Measurements from ENCODE around the gene CDR2. TPM values are rescaled to one million over a fixed set of nuclear protein-coding genes. Genes with fewer than 3 reads are reported as not detected.
"Not testable (repeated sequence)": the region's sequence is repeated elsewhere in the genome, so short reads cannot be mapped to it uniquely, and the experiment has no call there.

The CDR2 gene
- polyA plus RNA-seq (ENCODE audit: low read depth in 6 of 6): 1 to 10 TPM; 3.8 to 6.6 (median 5.0) TPM

DNA sequence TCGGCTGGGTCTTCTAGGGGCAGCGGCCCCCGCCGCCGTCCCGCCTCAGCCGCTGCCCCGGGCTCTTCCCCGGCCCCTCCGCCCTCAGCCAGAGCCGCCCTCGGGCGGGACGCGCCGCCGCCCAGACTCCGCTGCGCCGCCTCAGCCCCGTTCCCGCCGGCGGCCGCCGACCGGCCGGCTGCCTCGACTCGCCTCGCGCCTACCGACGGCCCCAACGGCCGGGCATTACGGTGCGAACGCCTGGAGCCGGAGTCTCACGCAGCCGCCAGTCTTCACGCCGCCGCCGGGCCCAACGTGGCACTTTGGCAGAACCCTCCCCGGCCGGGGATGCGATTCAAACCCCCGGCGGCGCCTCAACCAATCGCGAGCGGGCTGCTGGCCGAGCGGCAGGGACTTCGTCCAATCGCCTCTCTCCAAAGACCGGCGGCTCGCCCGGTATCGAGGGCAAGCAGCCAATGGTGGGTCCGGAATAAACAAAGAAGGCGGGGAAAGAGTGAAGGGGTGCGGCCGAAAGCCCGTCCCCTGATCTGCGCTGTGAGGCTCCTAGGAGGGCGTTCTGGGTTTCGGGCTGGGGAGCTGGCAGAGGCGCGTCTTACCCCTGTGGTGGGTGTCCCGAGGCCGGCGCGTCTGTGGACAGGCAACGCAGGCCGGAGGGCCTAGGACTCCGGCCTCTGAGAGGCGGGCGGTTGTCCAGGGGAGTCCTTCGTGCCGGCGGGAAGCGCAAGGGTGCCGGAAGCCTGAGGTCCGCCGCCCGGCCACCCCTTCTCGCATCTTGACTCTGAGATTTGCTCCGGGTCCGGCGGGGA, at the start of gene CDR2:
Gene CDR2 (minus strand): TSS at position 309 of the 806 bp plus-strand sequence. CDS start 310 bp downstream, outside the sequence.
- Mint-ChIP-seq H3K36me3 (no peaks in the 10 kb centered on the region), H3K27ac (peak within 1 kb of the TSS in 4 of 6 donors; percentile 69 to 82 (median 77)), H3K4me1 (peaks cover 9 to 18% (median 17%) of the 10 kb centered on the region in 3 donors), H3K4me3 (peak within 1 kb of the TSS; percentile 95 to 98 (median 98)), H3K9me3 (no peaks in the 10 kb centered on the region), H3K27me3 (no peaks in the 10 kb centered on the region)
- ATAC-seq (ENCODE audit: low read depth in 2 of 2): peak; percentile 93 to 94
- peak; percentile 98 for DNase-seq

DNA sequence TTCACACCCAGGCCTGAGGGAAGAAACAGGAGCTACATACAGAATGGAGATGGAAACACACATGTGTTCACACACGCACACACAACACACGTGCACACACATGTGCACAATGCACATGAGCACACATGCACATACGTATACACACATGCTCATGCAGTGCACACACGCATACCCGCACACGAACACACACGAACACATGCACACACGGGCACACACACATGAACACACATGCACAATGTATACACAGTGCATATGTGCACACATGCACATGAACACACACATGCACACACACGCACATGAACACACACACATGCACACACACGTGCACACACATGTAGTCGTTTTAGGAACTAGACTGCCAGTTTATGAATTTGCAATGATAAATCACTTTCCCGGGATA, 49.3 kb upstream of the CDR2 start:
- DNase-seq: no peak
- H3K36me3 Mint-ChIP-seq: peaks cover 10 to 21% of the 10 kb centered on the region in 2 donors
- H3K9me3 Mint-ChIP-seq: peaks cover 0 to 4% (median 0%) of the 10 kb centered on the region in 7 donors
- peaks cover 0 to 5% (median 0%) of the 10 kb centered on the region in 3 donors for H3K4me1 Mint-ChIP-seq
- no peaks in the 10 kb centered on the region for H3K27me3 Mint-ChIP-seq
- H3K27ac Mint-ChIP-seq: peak overlapping the region in 1 of 6 donors; percentile 34
- H3K4me3 Mint-ChIP-seq: no peak overlapping the region
- no peak for ATAC-seq (ENCODE audit: low read depth in 2 of 2)

DNA sequence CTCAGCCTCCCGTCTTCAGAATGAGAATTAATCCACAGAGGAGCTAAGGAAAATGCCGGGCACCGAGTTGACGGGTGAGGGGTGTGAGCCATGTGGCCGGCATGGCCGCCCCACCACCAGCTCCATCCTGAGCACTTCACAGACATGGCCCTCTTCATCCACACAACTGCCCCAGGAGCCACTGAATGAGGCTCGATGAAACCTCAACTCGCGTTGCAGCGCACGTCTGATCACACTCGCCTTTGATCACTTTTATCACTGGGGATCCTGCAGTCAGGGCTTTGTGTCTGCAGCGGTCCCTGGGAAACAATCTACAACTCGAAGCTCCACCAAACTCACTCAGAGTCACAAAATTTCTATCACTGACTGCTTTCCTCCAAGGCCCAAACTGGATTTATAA, 46.7 kb upstream of the CDR2 start:
- DNase-seq (no peak), ATAC-seq (ENCODE audit: low read depth in 2 of 2) (no peak)
- Mint-ChIP-seq H3K36me3 (peaks cover 10 to 21% of the 10 kb centered on the region in 2 donors), H3K4me1 (peaks cover 0 to 5% (median 0%) of the 10 kb centered on the region in 3 donors), H3K27ac (no peak overlapping the region), H3K9me3 (peaks cover 0 to 4% (median 0%) of the 10 kb centered on the region in 7 donors), H3K27me3 (no peaks in the 10 kb centered on the region), H3K4me3 (no peak overlapping the region)

DNA sequence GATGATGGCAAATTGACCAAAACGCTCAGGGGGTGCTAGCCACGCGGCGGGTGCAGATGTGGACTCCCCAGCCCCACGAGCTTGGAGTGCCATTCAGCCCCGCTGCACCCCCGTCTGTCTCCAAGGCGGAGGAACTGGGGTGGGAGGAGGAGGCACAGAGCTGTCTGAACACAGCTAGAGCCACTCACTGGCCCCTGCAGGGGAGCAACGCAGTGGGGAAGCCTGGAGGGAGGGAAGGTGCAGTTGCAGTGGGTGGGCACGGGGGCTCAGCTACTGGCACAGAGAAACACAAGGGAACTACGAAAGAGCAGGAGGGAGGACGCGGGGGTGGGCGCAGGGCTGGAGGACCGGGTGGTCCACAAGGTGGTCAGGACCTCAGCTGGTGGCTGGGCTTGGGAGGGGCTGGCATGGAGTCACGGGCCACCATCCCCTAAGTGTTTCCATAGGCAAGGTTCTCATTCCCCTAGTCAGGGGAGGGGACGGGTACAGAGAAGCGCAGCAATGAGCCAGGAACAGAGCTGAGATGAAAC, 46.3 kb upstream of the CDR2 start:
- no peak for ATAC-seq (ENCODE audit: low read depth in 2 of 2)
- Mint-ChIP-seq H3K36me3 (peaks cover 10 to 21% of the 10 kb centered on the region in 2 donors), H3K4me3 (no peak overlapping the region), H3K9me3 (peaks cover 0 to 4% (median 0%) of the 10 kb centered on the region in 7 donors), H3K27me3 (no peaks in the 10 kb centered on the region), H3K4me1 (peaks cover 0 to 5% (median 3%) of the 10 kb centered on the region in 3 donors), H3K27ac (no peak overlapping the region)
- DNase-seq: no peak

DNA sequence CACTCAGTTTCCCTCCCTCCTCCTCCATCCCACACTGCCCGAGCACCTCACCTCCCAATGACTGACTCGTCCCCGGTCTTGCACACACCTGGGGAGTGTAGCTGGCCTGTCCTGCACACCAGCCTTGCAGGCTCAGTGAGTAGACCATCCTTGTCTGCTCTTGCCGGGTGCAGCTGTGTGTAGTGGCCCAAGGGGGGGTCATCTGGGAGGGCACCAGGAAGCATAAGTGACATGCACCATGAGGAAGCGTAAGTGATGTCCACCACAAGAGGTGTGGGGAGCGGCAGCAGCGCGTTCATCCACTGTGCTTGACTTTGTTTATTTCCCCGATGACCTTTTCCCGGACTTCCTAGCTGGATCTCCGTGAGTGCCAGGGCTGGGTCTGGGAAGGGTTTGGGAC, 45.5 kb upstream of the CDR2 start:
- Mint-ChIP-seq H3K27ac (peak overlapping the region in 1 of 6 donors; percentile 28), H3K4me1 (peaks cover 0 to 5% (median 4%) of the 10 kb centered on the region in 3 donors), H3K9me3 (peaks cover 0 to 4% (median 0%) of the 10 kb centered on the region in 7 donors), H3K4me3 (no peak overlapping the region), H3K27me3 (no peaks in the 10 kb centered on the region), H3K36me3 (peaks cover 10 to 19% of the 10 kb centered on the region in 2 donors)
- DNase-seq (no peak), ATAC-seq (ENCODE audit: low read depth in 2 of 2) (no peak)

DNA sequence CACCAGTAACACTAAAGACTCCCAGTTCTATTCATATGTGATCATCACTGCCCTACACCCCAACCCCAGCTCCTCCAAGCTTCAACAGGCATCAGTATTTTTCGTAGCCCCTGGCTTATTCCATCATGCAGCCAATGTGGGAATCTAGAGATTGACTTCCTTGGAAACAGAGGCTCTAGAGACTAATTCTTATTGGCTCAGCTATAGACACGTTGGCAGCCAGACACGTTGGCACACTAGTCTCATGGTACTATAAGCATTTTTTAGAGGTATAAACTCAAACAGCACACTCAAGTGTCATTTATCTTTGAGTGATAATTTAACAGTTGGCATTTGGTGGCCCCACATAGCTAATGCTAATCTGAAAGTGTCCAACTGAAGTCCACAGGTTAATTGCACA, 44.4 kb upstream of the CDR2 start:
- Mint-ChIP-seq H3K27ac (peak overlapping the region in 1 of 6 donors; percentile 60), H3K27me3 (no peaks in the 10 kb centered on the region), H3K9me3 (peaks cover 0 to 4% (median 0%) of the 10 kb centered on the region in 7 donors), H3K4me3 (no peak overlapping the region), H3K36me3 (peaks cover 7 to 9% of the 10 kb centered on the region in 2 donors), H3K4me1 (peaks cover 0 to 4% (median 0%) of the 10 kb centered on the region in 3 donors)
- DNase-seq: no peak
- ATAC-seq (ENCODE audit: low read depth in 2 of 2): no peak

DNA sequence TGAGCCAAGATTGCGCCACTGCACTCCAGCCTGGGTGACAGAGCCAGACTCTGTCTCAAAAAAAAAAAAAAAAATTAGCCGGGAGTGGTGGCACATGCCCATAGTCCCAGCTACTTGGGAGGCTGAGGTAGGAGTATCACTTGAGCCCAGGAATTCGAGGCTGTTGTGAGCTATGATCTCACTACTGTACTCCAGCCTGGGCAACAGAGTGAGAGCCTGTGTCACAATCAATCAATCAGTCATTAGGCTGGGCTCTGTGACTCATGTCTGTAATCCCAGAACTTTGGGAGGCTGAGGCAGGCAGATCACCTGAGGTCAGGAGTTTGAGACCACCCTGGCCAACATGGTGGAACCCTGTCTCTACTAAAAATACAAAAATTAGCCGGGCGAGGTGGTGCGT, 43.4 kb upstream of the CDR2 start:
- H3K4me3 Mint-ChIP-seq; H3K9me3 Mint-ChIP-seq; ATAC-seq (ENCODE audit: low read depth in 2 of 2); DNase-seq; H3K4me1 Mint-ChIP-seq; H3K36me3 Mint-ChIP-seq; H3K27me3 Mint-ChIP-seq: not testable (repeated sequence)
- peak overlapping the region in 1 of 6 donors; percentile 2 for H3K27ac Mint-ChIP-seq

DNA sequence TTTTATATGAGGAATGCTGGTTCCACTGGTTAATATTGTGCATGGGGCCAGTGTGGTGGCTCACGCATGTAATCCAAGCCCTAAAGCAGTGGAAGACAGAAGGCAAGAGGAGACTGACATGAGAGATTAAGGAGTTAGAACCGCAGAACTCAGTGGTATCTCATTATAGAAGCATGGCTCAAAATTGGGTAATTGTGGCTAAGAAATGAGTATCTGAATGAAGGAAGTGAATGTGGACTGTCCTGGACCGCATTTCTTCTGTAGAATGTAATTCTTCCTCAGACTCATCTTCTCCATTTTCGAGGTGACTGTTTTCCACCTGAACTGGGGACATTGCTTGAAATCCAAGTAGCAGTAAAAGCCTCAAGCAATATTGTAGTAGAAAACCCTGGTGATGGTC, 42.6 kb upstream of the CDR2 start:
- DNase-seq: no peak
- Mint-ChIP-seq H3K27ac (peak overlapping the region in 1 of 6 donors; percentile 34), H3K4me1 (peaks cover 0 to 4% (median 0%) of the 10 kb centered on the region in 3 donors), H3K27me3 (no peaks in the 10 kb centered on the region), H3K4me3 (no peak overlapping the region), H3K36me3 (no peaks in the 10 kb centered on the region), H3K9me3 (no peaks in the 10 kb centered on the region)
- ATAC-seq (ENCODE audit: low read depth in 2 of 2): no peak

DNA sequence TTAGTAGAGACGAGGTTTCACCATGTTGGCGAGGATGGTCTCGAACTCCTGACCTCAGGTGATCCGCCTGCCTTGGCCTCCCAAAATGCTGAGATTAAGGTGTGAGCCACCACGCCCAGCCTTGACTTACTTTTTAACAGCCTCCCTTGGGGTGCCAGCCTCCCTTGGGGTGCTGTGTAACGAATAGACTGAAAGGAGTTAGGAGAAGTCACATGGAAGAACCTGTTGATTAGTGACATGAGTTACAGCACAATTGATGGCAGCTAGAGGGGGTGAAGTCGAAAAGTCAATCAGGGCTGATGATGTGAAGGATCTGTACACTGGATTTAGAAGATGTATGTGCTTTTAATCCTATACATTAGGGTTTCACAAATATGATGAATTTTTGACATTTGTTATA, 39.4 kb upstream of the CDR2 start:
- Mint-ChIP-seq H3K36me3 (no peaks in the 10 kb centered on the region), H3K4me3 (no peak overlapping the region), H3K27me3 (no peaks in the 10 kb centered on the region), H3K9me3 (no peaks in the 10 kb centered on the region), H3K27ac (no peak overlapping the region), H3K4me1 (peaks cover 0 to 4% (median 0%) of the 10 kb centered on the region in 3 donors)
- ATAC-seq (ENCODE audit: low read depth in 2 of 2): no peak
- DNase-seq: no peak

DNA sequence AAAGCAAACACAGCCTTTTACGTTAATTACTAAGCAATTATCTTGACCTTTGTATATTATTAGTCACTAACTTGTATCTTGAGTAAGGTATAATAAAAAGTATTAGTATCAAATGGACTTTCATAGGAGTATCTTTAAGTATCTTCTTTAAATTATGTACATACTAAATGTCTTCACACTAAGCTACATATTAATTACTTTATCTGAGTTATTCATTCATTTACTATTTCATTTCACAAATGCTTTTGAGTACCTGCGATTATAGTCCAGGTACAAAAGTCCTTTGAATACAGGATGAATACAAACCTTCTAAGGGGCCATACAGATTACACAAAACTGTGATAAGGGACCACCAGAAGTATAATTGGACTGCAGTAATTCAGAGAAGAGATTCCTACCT, 33.1 kb upstream of the CDR2 start:
- Mint-ChIP-seq H3K27ac (no peak overlapping the region), H3K4me3 (no peak overlapping the region), H3K36me3 (peaks cover 8 to 9% of the 10 kb centered on the region in 2 donors), H3K4me1 (peaks cover 0 to 4% (median 0%) of the 10 kb centered on the region in 3 donors), H3K9me3 (no peaks in the 10 kb centered on the region), H3K27me3 (no peaks in the 10 kb centered on the region)
- DNase-seq: no peak
- no peak for ATAC-seq (ENCODE audit: low read depth in 2 of 2)

DNA sequence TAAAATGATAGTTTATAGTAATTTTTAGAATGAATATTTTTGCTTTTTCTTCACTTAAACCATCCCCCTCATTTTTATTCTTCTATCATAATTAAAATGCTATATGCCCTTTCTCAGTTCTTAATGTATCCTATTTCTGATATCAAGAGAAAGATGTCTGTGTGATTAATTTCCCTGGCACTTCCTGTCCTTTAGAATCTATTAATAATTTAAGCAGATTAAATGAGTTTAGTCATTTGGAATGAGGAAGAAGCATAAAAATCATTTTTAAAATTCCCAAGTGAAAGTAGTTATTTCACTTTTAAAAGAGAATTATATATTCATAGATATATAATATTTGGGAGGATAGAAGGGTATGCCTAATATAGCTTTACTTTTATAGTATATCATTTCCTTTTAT, 27.8 kb upstream of the CDR2 start:
- DNase-seq: no peak
- Mint-ChIP-seq H3K9me3 (no peaks in the 10 kb centered on the region), H3K27ac (no peak overlapping the region), H3K4me1 (peaks cover 0 to 4% (median 0%) of the 10 kb centered on the region in 3 donors), H3K36me3 (peaks cover 5 to 8% of the 10 kb centered on the region in 2 donors), H3K27me3 (no peaks in the 10 kb centered on the region), H3K4me3 (no peak overlapping the region)
- ATAC-seq (ENCODE audit: low read depth in 2 of 2): no peak

DNA sequence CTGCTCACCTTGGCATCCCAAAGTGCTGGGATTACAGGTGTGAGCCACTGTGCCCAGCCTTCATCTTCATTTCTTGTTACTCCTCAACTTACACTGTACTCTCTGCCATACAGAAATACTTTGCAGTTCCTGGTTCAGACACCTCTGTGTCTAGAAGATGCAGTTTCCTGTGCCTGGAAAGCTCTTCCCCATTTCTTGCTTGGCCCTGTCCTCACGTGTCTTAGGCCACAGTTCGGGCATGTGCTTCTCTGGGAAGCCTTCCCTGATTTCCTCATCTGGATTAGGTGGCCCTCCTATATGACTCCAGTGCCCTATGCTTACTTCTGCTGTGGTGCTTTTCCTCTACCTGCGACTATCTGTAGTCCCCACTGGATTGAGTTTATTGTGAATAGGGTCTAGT, 26.5 kb upstream of the CDR2 start:
- no peak for ATAC-seq (ENCODE audit: low read depth in 2 of 2)
- H3K4me1 Mint-ChIP-seq: peaks cover 0 to 2% (median 0%) of the 10 kb centered on the region in 3 donors

DNA sequence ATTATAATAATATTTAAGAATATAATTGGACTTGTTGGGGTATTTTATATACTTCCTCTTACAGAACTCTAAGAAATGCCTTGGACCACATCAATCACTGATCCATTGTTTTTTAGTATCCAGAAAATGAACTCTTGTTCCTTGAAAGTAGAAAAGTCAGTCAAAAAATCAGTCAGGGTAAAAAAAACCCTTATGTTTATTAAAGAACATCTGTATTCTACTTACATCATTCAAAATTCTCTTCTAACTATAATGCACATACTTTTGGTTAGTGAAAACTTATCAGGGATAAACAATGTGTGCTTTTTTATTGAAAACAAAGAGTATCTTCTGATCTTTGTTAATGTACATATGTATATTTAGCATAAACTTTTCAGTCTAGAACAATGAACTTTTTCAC, 23.5 kb upstream of the CDR2 start:
- no peak overlapping the region for H3K27ac Mint-ChIP-seq
- ATAC-seq (ENCODE audit: low read depth in 2 of 2): no peak
- H3K4me1 Mint-ChIP-seq: no peaks in the 10 kb centered on the region
- no peaks in the 10 kb centered on the region for H3K36me3 Mint-ChIP-seq
- no peak for DNase-seq
- no peaks in the 10 kb centered on the region for H3K27me3 Mint-ChIP-seq
- no peak overlapping the region for H3K4me3 Mint-ChIP-seq
- H3K9me3 Mint-ChIP-seq: no peaks in the 10 kb centered on the region

More for the DNA sequence above, 26.5 kb upstream of the CDR2 start:
- no peak for DNase-seq
- peaks cover 2 to 4% of the 10 kb centered on the region in 2 donors for H3K36me3 Mint-ChIP-seq
- no peaks in the 10 kb centered on the region for H3K27me3 Mint-ChIP-seq
- no peak overlapping the region for H3K4me3 Mint-ChIP-seq
- H3K9me3 Mint-ChIP-seq: no peaks in the 10 kb centered on the region
- H3K27ac Mint-ChIP-seq: no peak overlapping the region

DNA sequence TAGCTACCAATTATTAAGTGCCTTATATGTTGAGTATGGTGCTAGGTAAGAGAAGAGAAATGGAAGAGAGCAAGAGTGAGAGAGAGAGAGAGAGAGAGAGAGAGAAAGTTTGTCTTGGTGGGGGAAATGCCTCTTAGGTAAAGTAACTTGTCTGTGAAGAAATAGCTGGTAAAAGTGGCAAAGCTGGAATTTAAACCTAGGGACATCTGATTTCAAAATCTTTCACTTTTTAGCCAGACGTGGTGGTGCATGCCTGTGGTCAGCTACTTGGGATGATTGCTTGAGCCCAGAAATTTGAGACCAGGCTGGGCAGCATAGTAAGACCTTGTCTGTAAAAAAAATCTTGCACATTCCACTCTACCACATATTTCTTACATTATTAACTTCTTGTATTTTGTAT, 23.0 kb upstream of the CDR2 start:
- H3K4me3 Mint-ChIP-seq: no peak overlapping the region
- H3K27me3 Mint-ChIP-seq: no peaks in the 10 kb centered on the region
- ATAC-seq (ENCODE audit: low read depth in 2 of 2) (no peak), DNase-seq (no peak)
- H3K9me3 Mint-ChIP-seq: no peaks in the 10 kb centered on the region
- no peak overlapping the region for H3K27ac Mint-ChIP-seq
- no peaks in the 10 kb centered on the region for H3K4me1 Mint-ChIP-seq
- H3K36me3 Mint-ChIP-seq: no peaks in the 10 kb centered on the region

All from naive B cell (primary cell).